Muscle of back (tissue), 10 donors: ENCODE results near the gene ATG101. TPM values are rescaled to one million over a fixed set of nuclear protein-coding genes. Genes with fewer than 3 reads are reported as not detected.

Source experiments
- polyA plus RNA-seq, 10 donors: library from polyadenylated mRNA; unstranded; fragments of 120-200 nt; gene quantifications; one replicate each; pipeline ENCODE4 v1.2.1, GENCODE V29; 2013; ENCODE audit not compliant: insufficient read length in 10 of 10

Gene ATG101
- polyA plus RNA-seq, 10 donors: 21.1 to 31.8 (median 23.1) TPM

Other genes with a start within 250 kb of the ATG101 start
- 1 to 10 TPM in 3 of 10 donors, under 1 TPM in 7; 0.41 to 1.4 (median 0.86) TPM for gene FIGNL2, start 221.3 kb upstream of the ATG101 start, polyA plus RNA-seq
- under 1 TPM in 2 of 10 donors, not detected in 8; 0.05 to 0.18 TPM for gene ANKRD33, start 181.9 kb upstream of the ATG101 start, polyA plus RNA-seq
- gene ACVRL1, start 162.5 kb upstream of the ATG101 start, polyA plus RNA-seq: 10 to 100 TPM; 36.1 to 61.3 (median 43.6) TPM
- 10 to 100 TPM; 10.3 to 19.2 (median 13.1) TPM for gene ACVR1B, start 118.3 kb upstream of the ATG101 start, polyA plus RNA-seq
- gene TAMALIN, start 63.0 kb upstream of the ATG101 start, polyA plus RNA-seq: 10 to 100 TPM; 13.3 to 21.0 (median 15.9) TPM
- 100 to 1,000 TPM in 2 of 10 donors, 10 to 100 TPM in 8; 11.5 to 217 (median 33.2) TPM for gene NR4A1, start 18.5 kb upstream of the ATG101 start, polyA plus RNA-seq
- under 1 TPM in 4 of 10 donors, not detected in 6; 0.16 to 0.36 (median 0.20) TPM for gene SMIM41, start 9.7 kb downstream of the ATG101 start, polyA plus RNA-seq
- 10 to 100 TPM in 2 of 10 donors, 1 to 10 TPM in 8; 4.4 to 12.8 (median 7.6) TPM for gene KRT80, start 122.0 kb downstream of the ATG101 start, polyA plus RNA-seq
- gene KRT7, start 163.3 kb downstream of the ATG101 start, polyA plus RNA-seq: 1 to 10 TPM in 2 of 10 donors, under 1 TPM in 5, not detected in 3; 0.16 to 4.3 (median 0.65) TPM
- under 1 TPM in 8 of 10 donors, not detected in 2; 0.15 to 0.52 (median 0.28) TPM for gene KRT86, start 204.7 kb downstream of the ATG101 start, polyA plus RNA-seq
- gene KRT81, start 221.6 kb downstream of the ATG101 start, polyA plus RNA-seq: under 1 TPM in 4 of 10 donors, not detected in 6; 0.08 to 0.18 (median 0.10) TPM